LNCaP clone FGC (cell line): ENCODE results near the gene TNFSF12.

Experiments used
- DNase-seq: peaks from one replicate; pipeline ENCODE4 v3.0.0-alpha.2; 2011; ENCODE audit warnings: low read depth
- H3K4me3 ChIP-seq: 2 replicates; pipeline ENCODE4 v1.5.1; 2011; ENCODE audit warnings: mild to moderate bottlenecking, low read depth, low read length, control low read depth
- CTCF ChIP-seq: IDR thresholded peaks from 2 replicates; pipeline ENCODE4 v1.5.1; 2012; ENCODE audit warnings: mild to moderate bottlenecking; ENCODE audit not compliant: control insufficient read depth, insufficient read depth; ENCODE audit errors: extremely low read depth

Gene TNFSF12

DNA sequence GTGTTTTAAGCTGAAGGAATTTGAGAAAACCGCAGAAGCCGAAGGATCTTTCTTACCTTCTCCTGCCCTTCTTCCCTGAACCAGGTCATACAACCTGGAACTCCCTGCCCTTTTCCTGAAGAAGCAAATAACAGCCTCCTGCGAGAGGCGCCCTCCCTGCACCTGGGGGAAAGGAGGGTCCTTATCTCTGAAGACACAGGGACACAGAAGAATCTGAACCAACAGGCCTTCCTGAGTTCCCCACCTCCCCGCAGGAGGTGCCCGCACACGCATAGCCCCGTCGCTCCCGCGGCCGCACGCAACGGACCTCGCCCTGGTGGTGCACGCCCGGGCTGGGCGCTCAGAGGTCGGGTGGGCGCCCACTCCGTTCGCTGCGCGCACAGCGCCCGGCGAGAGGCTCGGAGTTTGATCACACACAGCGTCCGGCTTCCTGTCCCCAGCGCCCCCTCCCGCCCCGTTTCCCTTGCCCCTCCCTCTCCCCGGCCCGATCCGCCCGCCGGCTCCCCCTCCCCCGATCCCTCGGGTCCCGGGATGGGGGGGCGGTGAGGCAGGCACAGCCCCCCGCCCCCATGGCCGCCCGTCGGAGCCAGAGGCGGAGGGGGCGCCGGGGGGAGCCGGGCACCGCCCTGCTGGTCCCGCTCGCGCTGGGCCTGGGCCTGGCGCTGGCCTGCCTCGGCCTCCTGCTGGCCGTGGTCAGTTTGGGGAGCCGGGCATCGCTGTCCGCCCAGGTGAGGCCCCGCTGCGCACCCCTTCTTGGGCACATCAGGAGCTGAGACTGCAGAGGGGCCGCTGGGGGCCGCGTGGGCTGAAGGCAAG is at the start of gene TNFSF12:
TNFSF12 (plus strand) TSS at position 474 of the 816 bp plus-strand sequence; CDS start at position 570, 96 bp downstream.
- TF ChIP-seq CTCF, result no peak
- DNase-seq, result no peak
- H3K4me3 ChIP-seq, result no peak within 1 kb of the TSS

DNA sequence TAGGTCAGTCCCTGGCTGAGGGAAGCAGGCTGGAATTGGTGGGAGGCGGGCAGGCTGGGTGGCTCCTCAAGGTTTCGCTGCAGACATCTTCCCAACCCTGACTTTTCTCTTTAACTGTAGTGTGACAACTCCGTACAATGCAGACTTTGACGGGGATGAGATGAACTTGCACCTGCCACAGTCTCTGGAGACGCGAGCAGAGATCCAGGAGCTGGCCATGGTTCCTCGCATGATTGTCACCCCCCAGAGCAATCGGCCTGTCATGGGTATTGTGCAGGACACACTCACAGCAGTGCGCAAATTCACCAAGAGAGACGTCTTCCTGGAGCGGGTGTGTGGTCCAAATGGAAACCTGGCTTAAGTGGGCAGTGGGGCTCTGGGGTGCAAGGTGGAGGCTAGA is 49.7 kb upstream of the TNFSF12 start:
- H3K4me3 ChIP-seq, result no peak overlapping the region
- no peak for DNase-seq
- TF ChIP-seq CTCF, result no peak

DNA sequence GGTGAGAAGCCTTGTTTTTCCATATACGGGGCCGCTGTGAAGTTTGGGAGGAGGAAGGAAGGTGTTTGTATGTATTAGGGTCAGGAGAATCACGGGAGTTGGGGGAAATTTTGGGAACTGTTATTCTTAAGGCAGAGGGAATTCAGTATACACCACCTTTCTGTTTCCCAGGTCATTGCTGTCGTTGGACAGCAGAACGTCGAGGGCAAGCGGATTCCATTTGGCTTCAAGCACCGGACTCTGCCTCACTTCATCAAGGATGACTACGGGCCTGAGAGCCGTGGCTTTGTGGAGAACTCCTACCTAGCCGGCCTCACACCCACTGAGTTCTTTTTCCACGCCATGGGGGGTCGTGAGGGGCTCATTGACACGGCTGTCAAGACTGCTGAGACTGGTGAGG is 47.1 kb upstream of the TNFSF12 start:
- DNase-seq, result no peak
- TF ChIP-seq CTCF, result no peak
- H3K4me3 ChIP-seq, result no peak overlapping the region

- no peak for TF ChIP-seq CTCF
- no peak for DNase-seq
- H3K4me3 ChIP-seq, result no peak overlapping the region
Measured at GRCh38 chr17:7502171-7502847, 46.5 kb upstream of the TNFSF12 start.

DNA sequence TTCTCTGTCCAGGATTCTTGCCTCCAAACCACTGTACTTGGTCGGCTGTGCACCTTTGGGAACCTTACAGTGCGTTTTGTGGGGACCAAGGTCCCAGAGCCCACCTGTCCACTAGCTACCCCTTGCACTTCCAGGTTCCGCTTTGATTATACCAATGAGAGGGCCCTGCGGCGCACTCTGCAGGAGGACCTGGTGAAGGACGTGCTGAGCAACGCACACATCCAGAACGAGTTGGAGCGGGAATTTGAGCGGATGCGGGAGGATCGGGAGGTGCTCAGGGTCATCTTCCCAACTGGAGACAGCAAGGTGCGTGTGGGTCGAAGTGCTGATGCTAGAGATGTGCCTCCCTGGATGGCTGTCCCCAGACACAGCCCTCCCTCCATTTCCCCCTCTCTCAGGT is 45.9 kb upstream of the TNFSF12 start:
- TF ChIP-seq CTCF, result no peak
- no peak overlapping the region for H3K4me3 ChIP-seq
- no peak for DNase-seq

- DNase-seq, result no peak
- TF ChIP-seq CTCF, result no peak
- H3K4me3 ChIP-seq, result no peak overlapping the region
Measured at GRCh38 chr17:7503521-7503920, 45.3 kb upstream of the TNFSF12 start.

DNA sequence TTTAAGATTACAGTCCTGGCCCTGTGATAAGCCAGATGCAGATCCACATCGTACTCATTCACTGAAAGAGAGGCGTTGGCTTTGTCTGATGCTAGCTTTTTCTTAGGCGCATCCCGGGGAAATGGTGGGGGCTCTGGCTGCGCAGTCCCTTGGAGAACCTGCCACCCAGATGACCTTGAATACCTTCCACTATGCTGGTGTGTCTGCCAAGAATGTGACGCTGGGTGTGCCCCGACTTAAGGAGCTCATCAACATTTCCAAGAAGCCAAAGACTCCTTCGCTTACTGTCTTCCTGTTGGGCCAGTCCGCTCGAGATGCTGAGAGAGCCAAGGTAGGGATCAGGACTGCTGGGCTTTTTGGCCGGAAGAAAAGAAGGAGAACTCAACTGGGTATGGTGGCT is 40.7 kb upstream of the TNFSF12 start:
- no peak for DNase-seq
- no peak for TF ChIP-seq CTCF
- no peak overlapping the region for H3K4me3 ChIP-seq
